SKM-1 (cell line): Measurements from ENCODE around the gene SMARCD2.
"Not testable (repeated sequence)": the region's sequence is repeated elsewhere in the genome, so short reads cannot be mapped to it uniquely, and the experiment has no call there.

Experiments
- DNase-seq: peaks from one replicate; lab custom pipeline; 2025; ENCODE audit not compliant: unreplicated experiment; lab: John Stamatoyannopoulos, UW

The SMARCD2 gene

GRCh38 chr17:63816123-63816522 is 26.4 kb downstream of the SMARCD2 start:
- no peak for DNase-seq

- no peak for DNase-seq
Measured at GRCh38 chr17:63809970-63810369, 32.5 kb downstream of the SMARCD2 start.

- DNase-seq, result no peak
Measured at GRCh38 chr17:63805591-63805990, 36.9 kb downstream of the SMARCD2 start.

- no peak for DNase-seq
Measured at GRCh38 chr17:63804328-63804727, 38.2 kb downstream of the SMARCD2 start.

DNA sequence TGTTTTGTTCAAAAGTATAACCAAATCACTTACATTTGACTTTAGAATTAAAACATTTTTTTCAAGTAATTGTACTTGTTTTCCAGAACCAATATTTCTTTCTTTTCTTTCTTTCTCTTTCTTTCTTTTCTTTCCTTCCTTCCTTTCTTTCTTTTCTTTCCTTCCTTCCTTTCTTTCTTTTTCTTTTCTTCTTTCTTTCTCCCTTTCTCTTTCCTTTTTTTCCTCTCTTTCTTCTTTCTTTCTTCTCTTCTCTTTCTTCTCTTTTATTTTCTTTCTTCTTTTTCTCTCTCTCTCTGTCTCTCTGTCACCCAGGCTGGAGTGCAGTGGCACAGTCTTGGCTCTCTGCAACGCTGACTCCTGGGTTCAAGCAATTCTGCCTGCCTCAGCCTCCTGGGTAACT is 41.7 kb downstream of the SMARCD2 start:
- DNase-seq, result no peak

- DNase-seq, result no peak
Measured at GRCh38 chr17:63798572-63799106, 43.8 kb downstream of the SMARCD2 start.

GRCh38 chr17:63796375-63796774 is 46.1 kb downstream of the SMARCD2 start:
- DNase-seq, result not testable (repeated sequence)

GRCh38 chr17:63792055-63792729 is 50.3 kb downstream of the SMARCD2 start:
- DNase-seq, result no peak

DNA sequence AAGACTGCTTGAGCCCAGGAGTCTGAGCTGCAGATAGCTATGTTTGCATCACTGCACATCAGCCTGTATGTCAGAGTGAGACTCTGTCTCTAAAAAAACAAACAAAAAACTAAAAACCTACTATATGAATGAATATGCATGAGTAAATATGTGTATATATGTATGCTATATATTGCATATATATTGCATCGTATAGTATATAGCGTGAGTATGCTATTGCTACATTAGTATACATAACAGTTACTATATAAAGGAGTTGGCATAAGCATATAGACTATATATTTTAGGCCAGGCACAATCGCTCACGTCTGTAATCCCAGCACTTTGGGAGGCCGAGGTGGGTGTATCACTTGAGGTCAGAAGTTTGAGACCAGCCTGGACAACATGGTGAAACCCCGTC is 52.4 kb downstream of the SMARCD2 start:
- DNase-seq, result no peak

DNA sequence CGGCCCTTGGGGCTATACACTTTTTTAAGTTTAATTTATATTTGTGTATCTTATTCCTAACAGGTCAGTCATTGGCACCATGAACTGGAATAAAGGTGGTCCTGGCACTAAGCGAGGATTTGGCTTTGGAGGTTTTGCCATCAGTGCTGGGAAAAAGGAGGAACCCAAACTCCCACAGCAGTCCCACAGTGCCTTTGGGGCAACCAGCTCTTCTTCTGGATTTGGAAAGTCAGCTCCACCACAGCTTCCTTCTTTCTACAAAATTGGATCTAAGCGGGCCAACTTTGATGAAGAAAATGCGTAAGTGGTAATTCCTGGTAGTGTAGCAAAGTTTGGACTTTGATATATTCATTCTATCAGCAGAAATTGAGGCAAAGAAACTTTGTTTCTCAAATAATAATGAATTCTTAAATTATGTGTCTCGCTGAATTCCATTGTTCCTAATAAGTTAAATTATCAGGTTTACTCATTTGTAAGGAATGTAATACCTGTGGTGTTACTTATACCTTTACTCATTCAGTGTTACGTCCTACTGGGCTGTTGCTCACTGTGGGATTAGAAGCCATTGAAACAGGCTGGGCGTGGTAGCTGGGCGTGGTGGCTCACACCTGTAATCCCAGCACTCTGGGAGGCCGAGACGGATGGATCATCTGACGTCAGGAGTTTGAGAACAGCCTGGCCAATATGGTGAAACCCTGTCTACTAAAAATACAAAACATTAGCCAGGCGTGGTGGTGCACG is 55.3 kb downstream of the SMARCD2 start:
- no peak for DNase-seq

DNA sequence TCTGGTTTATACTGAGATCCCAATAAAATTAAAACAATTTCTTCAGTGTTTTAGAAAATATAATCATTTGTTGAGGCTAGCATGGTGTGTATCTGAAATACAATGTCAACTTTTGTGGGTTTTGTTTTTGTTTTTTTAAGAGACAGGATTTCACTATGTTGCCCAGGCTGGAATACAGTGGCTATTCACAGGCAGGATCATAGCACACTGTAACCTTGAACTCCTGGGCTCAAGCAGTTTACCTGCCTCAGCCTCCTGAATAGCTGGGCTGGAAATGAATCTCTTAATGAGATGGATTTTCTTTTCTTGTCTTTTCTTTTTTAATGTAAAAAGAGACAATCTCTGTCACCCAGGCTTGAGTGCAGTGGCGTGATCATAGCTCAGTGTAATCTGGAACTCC is 56.4 kb downstream of the SMARCD2 start:
- no peak for DNase-seq

- no peak for DNase-seq
Measured at GRCh38 chr17:63785556-63785955, 56.9 kb downstream of the SMARCD2 start.

GRCh38 chr17:63783522-63783921 is 59.0 kb downstream of the SMARCD2 start:
- DNase-seq, result no peak
